HCT116 (cell line): ENCODE results near the gene OVCH2.

Source experiments
- CTCF ChIP-seq, 3 experiments: fragments of 200-600 bp in 1 of 3; sonication (generic) in 1 of 3; IDR thresholded peaks in 2 of 3; conservative IDR thresholded peaks in 1 of 3; 2 replicates each; pipeline ENCODE4 v1.5.1; 2012 to 2017; ENCODE audit warnings: low read depth in 2 of 3, low read length in 2 of 3, antibody characterized with exemption in 1 of 3, borderline replicate concordance in 1 of 3, control low read depth in 1 of 3, mild to moderate bottlenecking in 1 of 3, mixed read lengths in 1 of 3, mixed run types in 1 of 3, moderate library complexity in 1 of 3; ENCODE audit not compliant: insufficient read depth in 1 of 3
- EZH2 ChIP-seq: fragments of 200-600 bp; sonication (generic); IDR thresholded peaks from 2 replicates; pipeline ENCODE4 v1.6.1; 2017; ENCODE audit warnings: antibody characterized with exemption, mixed run types
- JUND ChIP-seq: IDR thresholded peaks from 2 replicates; pipeline ENCODE4 v1.6.1; 2012
- POLR2AphosphoS5 ChIP-seq: IDR thresholded peaks from 2 replicates; pipeline ENCODE4 v1.6.1; 2011; ENCODE audit warnings: mild to moderate bottlenecking, low read depth, low read length, moderate library complexity
- TCF7L2 ChIP-seq: IDR thresholded peaks from 2 replicates; pipeline ENCODE4 v1.7.0; 2011; ENCODE audit warnings: borderline replicate concordance, inconsistent platforms; ENCODE audit not compliant: insufficient read depth, insufficient read length; ENCODE audit errors: extremely low read depth

DNA sequence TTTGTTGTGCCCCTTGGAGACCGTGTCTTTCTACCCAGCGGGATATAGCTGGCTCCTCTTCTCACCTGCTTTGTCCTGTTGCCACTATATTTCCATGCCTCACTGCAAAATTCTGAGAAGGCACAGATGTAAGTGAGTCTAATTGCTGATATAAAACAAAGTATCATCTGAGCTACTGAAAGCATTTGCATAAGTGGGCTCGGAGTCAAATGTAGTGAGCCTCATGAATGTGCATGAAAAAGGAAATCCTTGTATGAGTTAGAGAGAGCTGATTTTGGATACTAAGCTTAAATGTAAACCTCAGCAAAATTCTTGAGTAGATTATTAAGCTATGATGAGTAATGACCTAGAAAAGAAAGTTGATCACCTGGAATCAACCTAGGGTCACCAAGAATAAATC lies 13.9 kb downstream of the OVCH2 start:
- TF ChIP-seq CTCF (IDR thresholded peaks at IDR 0.05 in 2 of 3, conservative IDR thresholded peaks at IDR 0.05 in 1 of 3; ENCODE audit: borderline replicate concordance in 1 of 3, insufficient read depth in 1 of 3, low read depth in 2 of 3, low read length in 2 of 3), result no peak
- TF ChIP-seq EZH2, result no peak
- TF ChIP-seq JUND, result no peak
- no peak for TF ChIP-seq TCF7L2
- TF ChIP-seq POLR2AphosphoS5, result no peak
